Keratinocyte (primary cell): ENCODE data around the gene USP26.

ENCODE experiments used
- CTCF ChIP-seq, 3 experiments: IDR thresholded peaks in 1 of 3; conservative IDR thresholded peaks in 1 of 3; optimal IDR thresholded peaks in 1 of 3; 2 replicates in 2 of 3; 3 replicates in 1 of 3; pipeline versions ENCODE3 to v1.5.1; 2011; ENCODE audit warnings: low read length in 3 of 3, mild to moderate bottlenecking in 3 of 3, moderate library complexity in 2 of 3, control low read depth in 1 of 3, inconsistent platforms in 1 of 3; ENCODE audit not compliant: insufficient read depth in 2 of 3; ENCODE audit errors: extremely low read depth in 1 of 3
- EZH2 ChIP-seq: IDR thresholded peaks from one replicate; pipeline ENCODE4 v1.6.1; 2012; ENCODE audit warnings: inconsistent platforms, mild to moderate bottlenecking, low read length, moderate library complexity

GRCh38 chrX:132990835-132991234, 106.1 kb downstream of the USP26 start:
- TF ChIP-seq CTCF (optimal IDR thresholded peaks at IDR 0.05 in 1 of 3, IDR thresholded peaks at IDR 0.05 in 1 of 3, conservative IDR thresholded peaks at IDR 0.05 in 1 of 3; ENCODE audit: extremely low read depth in 1 of 3, insufficient read depth in 2 of 3, low read length in 3 of 3): no peak
- TF ChIP-seq EZH2: no peak
